Measurements from ENCODE around the gene CAMK1D. TPM values are rescaled to one million over a fixed set of nuclear protein-coding genes. Genes with fewer than 3 reads are reported as not detected.
"Not testable (repeated sequence)": the region's sequence is repeated elsewhere in the genome, so short reads cannot be mapped to it uniquely, and the experiment has no call there.

CAMK1D gene
- total RNA-seq, 2 donors from 2014 or later = 42.5 to 50.7 TPM

DNA sequence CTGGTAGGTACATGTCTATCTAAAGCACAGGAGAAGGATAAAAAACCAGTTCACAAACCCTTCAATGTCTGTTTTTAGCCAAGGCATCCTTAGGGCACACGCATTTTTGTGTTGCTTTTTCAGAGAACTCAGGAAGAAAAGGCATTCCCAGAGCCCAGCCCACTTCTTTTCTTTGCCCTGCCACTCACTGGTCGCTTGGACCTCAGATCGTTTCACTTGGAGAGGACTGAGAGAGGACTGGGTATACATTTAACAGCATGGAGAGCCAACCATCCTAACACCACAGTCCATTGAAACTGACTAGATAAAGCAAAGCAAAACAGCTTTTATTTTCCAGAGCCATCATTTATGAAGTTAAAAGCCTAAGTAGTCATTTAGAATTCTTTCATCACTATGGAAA is 194.2 kb downstream of the CAMK1D start:
- ATAC-seq (no peak), DNase-seq (no peak)
- intact Hi-C loops (cut with DNase I, micrococcal nuclease) = no loop called here

- DNase-seq; intact Hi-C loops (cut with DNase I, micrococcal nuclease); ATAC-seq: not testable (repeated sequence)
Observed at GRCh38 chr10:12546160-12546802, 196.9 kb downstream of the CAMK1D start.

DNA sequence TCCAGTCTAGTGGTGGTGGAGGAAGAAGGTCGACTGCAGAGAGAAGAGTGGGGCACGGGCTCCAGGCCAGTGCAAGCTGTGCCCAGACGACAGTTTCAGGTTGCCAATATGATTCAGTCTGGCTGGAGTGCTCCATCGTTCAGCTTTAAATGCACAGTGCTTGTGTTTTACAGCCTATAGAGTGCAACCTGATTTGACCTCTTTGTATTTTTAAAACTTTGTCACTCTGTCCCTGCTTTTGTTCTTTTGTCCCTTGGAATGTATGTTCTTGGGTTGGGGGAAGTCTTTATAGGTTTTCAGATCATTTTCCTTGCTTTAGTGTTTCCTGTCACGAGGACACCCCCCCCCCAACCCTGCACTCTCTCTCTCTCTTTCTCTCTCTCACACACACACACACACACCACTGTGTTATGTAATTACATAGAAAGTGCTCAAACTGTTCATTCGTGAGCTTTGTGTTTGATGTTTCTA is 198.0 kb downstream of the CAMK1D start:
- intact Hi-C loops (cut with DNase I, micrococcal nuclease) = no loop called here
- peak; percentile 62 for ATAC-seq
- no peak for DNase-seq

- no peak for DNase-seq
- ATAC-seq = peak; percentile 41
- intact Hi-C loops (cut with DNase I, micrococcal nuclease) = no loop called here
Observed at GRCh38 chr10:12549297-12549696, 199.9 kb downstream of the CAMK1D start.

DNA sequence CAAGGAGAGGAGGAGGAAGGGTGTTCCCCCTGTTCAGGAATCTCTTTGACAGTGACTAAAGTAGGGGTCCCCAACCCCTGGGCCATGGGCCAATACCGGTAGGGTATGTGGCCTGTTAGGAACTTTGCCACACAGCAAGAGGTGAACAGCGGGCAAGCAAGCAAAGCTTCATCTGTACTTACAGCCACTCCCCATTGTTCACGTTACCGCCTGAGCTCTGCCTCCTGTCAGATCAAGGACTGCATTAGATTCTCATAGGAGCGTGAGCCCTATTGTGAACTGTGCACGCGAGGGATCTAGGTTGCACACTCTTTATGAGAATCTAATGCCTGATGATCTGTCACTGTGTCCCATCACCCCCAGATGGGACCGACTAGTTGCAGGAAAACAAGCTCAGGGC is 201.6 kb downstream of the CAMK1D start:
- intact Hi-C loops (cut with DNase I, micrococcal nuclease) = no loop called here
- DNase-seq (no peak), ATAC-seq (no peak)

DNA sequence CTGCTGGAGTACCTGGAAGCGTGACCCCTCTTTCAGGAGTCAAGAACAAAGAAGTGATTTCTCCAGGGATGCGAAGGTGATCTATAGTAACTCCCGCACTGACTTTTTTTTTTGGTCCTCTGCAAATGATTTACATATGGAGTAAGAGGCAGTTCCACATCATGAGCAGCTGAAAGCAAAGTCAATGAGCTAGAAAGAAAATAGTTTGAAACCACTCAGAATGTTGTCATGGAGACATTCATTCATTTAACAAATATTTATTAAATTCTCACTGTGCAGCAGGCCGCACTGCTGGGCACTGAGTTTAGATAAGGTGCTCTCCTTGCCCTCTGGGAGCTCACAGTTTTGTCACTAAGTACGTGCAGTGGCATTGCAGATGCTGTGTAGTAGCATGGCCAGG is 206.7 kb downstream of the CAMK1D start:
- intact Hi-C loops (cut with DNase I, micrococcal nuclease) = no loop called here
- no peak for ATAC-seq
- DNase-seq = no peak

- DNase-seq = no peak
- intact Hi-C loops (cut with DNase I, micrococcal nuclease) = no loop called here
- peak; percentile 37 for ATAC-seq
Observed at GRCh38 chr10:12559578-12560178, 210.3 kb downstream of the CAMK1D start.

GRCh38 chr10:12561307-12561706 is 212.0 kb downstream of the CAMK1D start:
- DNase-seq = no peak
- intact Hi-C loops (cut with DNase I, micrococcal nuclease) = no loop called here
- ATAC-seq = peak; percentile 79

GRCh38 chr10:12561720-12562119 is 212.4 kb downstream of the CAMK1D start:
- ATAC-seq (no peak), DNase-seq (no peak)
- intact Hi-C loops (cut with DNase I, micrococcal nuclease) = no loop called here

- intact Hi-C loops (cut with DNase I, micrococcal nuclease) = no loop called here
- ATAC-seq (no peak), DNase-seq (no peak)
Observed at GRCh38 chr10:12563489-12563888, 214.1 kb downstream of the CAMK1D start.

DNA sequence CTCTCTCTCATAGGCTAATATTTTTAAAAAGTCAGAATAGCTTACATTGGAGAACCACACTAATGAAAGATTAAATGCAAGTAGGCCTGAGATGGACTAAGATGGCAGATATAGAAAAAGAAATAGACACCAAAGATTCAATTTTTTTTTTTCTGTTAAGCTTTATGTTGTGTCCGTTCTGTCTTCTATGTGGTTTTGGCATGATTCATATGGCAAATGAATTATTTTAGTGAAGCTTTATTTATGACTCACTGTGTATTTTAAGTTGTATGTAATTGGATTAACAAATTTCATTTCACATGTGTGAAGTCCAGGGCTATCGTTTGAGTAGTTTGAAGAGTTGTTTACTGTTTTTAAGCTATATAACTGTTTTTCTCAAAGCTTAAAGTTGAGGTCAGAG is 214.8 kb downstream of the CAMK1D start:
- ATAC-seq = no peak

DNA sequence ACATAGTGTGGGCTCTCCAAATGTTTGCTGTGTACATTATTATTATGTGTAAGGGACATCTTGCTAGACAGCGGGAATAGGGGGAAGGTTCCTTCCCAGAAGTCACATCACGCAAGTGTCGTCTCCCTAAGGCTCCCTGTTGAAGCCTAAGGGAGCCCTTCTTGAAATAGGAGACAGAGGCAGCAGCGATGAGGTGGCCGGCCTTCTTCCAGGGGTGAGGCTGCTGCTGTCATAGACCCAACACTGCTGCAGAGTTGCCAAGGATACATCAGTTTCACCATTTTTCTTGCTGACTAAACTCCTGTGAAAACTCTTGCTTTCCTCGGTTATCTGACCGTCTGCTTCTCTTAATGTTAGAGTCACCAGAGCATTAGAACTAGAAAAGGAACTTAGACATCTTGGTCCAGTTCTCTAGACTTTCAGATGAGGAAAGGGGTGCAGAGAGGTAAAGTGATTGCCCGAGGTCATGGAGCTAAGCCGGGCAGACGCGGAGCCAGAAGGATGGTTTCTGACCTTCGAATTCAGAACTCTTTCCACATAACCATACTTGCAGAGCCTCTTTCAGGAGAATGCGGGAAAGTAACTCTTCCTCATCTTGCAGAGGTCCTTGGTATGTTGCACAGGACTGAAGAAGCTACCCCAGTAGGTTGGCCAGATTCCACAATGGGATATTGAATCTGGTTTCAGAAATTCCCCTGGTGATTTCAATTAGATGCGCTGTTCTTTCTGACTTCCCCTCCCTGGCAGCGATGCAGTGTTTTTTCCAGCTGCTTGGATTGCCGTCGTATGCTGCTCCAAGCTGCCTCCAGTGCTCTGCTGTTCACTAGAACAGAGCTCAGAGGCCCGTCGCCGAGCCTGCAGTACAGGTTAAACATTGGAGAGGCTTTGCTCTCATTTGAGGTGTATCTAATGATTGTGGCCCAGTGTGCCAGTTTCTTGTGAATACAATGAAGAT is 217.1 kb downstream of the CAMK1D start:
- no peak for ATAC-seq
- intact Hi-C loops (cut with DNase I, micrococcal nuclease) = no loop called here
- DNase-seq = no peak

More for the DNA sequence above, 214.8 kb downstream of the CAMK1D start:
- DNase-seq = no peak
- intact Hi-C loops (cut with DNase I, micrococcal nuclease) = no loop called here

DNA sequence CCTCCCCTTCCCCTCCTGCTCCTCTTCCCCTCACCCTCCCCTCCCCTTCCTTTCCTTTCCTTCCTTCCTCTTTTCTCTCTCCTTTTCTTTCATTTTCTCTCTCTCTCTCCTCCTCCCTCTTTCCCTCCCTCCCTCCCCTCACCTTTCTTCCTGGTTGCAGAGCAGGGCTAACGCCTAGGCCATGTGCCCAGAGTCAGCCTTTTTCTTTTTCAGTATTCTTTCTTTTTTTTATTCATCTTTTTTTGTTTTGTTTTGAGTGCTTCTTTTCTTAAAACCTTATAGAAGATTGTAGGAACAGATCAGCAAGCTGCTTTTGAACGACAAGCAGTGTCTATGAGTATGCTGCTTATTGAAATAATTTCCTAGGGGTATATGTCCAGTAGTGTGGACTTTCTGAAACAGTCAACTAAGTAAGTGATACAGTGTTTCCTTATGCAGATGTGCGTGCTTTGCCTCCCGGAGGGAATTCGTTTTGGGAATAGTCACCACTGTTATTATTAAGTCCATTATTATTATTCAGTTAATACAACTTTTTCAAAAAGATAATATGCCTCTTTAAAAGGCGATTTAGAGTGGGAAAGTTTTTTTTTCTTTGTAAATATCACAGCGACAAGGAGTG is 219.2 kb downstream of the CAMK1D start:
- DNase-seq (no peak), ATAC-seq (no peak)
- intact Hi-C loops (cut with DNase I, micrococcal nuclease) = no loop called here

DNA sequence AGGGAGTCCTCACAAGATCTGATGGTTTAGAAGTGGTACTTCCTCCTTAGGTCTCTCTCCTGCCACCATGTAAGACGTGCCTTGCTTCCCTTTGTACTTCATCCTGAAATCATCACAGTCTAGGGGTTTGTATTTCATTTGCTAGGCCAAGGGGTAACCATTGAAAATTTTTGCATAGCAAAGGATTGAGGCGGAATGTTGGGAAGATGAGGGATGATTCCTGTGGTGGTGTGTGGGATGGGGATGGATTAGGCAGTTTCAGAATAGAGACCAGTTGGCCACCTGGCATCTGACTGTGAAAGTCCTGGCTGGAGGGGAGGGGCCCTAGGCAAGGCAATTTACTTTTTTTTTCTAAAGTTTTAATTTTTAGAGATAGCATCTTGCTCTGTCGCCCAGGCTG is 222.9 kb downstream of the CAMK1D start:
- DNase-seq (no peak), ATAC-seq (no peak)
- intact Hi-C loops (cut with DNase I, micrococcal nuclease) = no loop called here

DNA sequence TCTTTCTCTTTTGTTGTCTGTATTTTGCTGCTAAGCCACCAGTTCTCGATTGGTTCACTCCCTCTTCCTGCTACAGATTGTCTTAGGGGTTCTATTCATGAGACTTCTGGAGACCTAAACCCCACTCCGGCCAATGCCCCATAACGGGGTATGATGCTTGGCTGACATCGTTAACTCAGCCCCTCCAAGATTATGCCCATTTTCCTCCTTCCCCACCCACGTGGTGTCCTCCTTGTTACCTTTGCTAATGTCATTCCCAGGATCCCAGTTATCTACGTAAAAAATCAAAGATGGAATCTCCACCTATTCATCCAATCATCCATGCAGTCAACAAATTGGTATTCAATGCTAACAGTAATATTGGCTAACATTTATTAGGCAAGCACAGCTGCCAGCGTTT is 228.3 kb downstream of the CAMK1D start:
- intact Hi-C loops (cut with DNase I, micrococcal nuclease) = no loop called here
- DNase-seq = no peak
- ATAC-seq = no peak

GRCh38 chr10:12579954-12580858 is 230.9 kb downstream of the CAMK1D start:
- ATAC-seq (no peak), DNase-seq (no peak)
- intact Hi-C loops (cut with DNase I, micrococcal nuclease) = no loop called here

GRCh38 chr10:12583891-12584595 is 234.7 kb downstream of the CAMK1D start:
- DNase-seq = no peak
- intact Hi-C loops (cut with DNase I, micrococcal nuclease) = no loop called here
- ATAC-seq = no peak

DNA sequence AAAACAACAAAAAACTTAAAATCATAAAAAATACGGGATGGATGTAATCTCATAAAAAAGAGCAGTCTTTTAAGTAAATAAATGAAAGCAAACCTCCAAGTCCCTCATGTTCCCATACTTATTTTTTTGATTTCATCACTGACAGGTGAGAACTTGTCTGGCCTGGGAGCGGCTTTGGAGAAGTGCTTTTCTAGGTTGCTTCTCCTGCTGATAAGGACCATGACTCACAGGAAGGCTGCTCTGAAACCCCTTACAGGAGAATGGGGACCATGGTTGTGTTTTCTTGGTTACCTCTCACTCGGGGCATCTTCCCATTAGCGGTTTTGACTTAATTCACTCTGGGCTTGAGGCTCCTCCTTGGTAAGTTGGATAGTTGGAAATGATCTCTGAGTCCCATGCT is 237.4 kb downstream of the CAMK1D start:
- no peak for ATAC-seq
- no peak for DNase-seq
- intact Hi-C loops (cut with DNase I, micrococcal nuclease) = no loop called here
